Neural progenitor cell (in vitro differentiated cells): Measurements from ENCODE around the gene CDC25B.

Source experiments
- EZH2 ChIP-seq: fragments of 200-600 bp; sonication (generic); IDR thresholded peaks from 2 replicates; pipeline ENCODE4 v1.6.1; 2017; ENCODE audit warnings: antibody characterized with exemption, mild to moderate bottlenecking, moderate library complexity
- TF ChIP-seq, protein P1 (sequence below): fragments of 200-600 bp; sonication (generic); IDR thresholded peaks from 2 replicates; pipeline ENCODE4 v1.5.1; 2017; ENCODE audit warnings: antibody characterized with exemption, mild to moderate bottlenecking

DNA sequence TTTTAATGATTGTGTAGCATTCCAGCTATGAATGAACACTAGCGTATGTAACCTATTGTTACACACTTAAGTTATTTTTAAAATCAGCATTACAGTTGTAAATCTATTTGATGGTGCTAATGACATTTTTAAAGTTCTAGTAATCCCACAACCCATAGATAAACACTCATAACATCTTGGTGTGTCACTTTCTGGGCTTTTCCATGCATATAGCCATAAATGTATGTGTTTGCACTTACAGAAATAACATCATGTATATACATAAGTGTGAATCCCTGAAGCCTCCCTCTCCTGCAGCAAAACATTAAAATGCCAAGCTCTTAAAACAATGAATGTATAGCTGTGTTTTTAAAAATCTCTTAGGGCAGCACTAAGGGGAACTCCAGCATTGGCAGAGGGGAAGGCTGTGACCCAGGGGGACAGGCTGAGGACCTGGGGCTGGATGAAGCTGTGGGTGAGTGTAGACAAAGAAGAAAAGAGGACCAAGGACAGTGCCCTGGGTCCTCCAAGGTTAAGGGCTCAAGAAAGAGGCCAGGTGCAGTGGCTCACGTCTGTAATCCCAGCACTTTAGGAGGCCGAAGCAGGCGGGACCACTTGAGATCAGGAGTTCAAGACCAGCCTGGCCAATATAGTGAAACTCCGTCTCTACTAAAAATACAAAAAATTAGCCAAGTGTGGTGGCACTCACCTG lies 8.6 kb upstream of the CDC25B start:
- TF ChIP-seq, protein P1, sequence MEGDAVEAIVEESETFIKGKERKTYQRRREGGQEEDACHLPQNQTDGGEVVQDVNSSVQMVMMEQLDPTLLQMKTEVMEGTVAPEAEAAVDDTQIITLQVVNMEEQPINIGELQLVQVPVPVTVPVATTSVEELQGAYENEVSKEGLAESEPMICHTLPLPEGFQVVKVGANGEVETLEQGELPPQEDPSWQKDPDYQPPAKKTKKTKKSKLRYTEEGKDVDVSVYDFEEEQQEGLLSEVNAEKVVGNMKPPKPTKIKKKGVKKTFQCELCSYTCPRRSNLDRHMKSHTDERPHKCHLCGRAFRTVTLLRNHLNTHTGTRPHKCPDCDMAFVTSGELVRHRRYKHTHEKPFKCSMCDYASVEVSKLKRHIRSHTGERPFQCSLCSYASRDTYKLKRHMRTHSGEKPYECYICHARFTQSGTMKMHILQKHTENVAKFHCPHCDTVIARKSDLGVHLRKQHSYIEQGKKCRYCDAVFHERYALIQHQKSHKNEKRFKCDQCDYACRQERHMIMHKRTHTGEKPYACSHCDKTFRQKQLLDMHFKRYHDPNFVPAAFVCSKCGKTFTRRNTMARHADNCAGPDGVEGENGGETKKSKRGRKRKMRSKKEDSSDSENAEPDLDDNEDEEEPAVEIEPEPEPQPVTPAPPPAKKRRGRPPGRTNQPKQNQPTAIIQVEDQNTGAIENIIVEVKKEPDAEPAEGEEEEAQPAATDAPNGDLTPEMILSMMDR = no peak
- TF ChIP-seq EZH2 = no peak
